K562 (cell line): ENCODE results near the gene GATA1. TPM values are rescaled to one million over a fixed set of nuclear protein-coding genes. Genes with fewer than 3 reads are reported as not detected.
A peak's percentile ranks its signal among the peaks of the same experiment; 100 is the strongest.

Experiments used
- AFF1 ChIP-seq, 2 experiments: fragments of 450-650 bp; IDR thresholded peaks; 2 replicates each; pipeline ENCODE4 v1.6.1; 2018; ENCODE audit warnings: mild to moderate bottlenecking in 2 of 2, low read depth in 1 of 2; ENCODE audit not compliant: partially characterized antibody in 2 of 2
- BRD4 ChIP-seq: fragments of 200-600 bp; sonication (generic); IDR thresholded peaks from 2 replicates; pipeline ENCODE4 v1.6.1; 2017; ENCODE audit warnings: inconsistent platforms
- CREB1 ChIP-seq, 2 experiments: sonication (generic) in 1 of 2; formaldehyde crosslinking in 1 of 2; IDR thresholded peaks; 2 replicates each; pipeline versions ENCODE4 v1.6.1 to v1.8.0; 2012 to 2022; ENCODE audit warnings: inconsistent platforms in 1 of 2, mild to moderate bottlenecking in 1 of 2, missing genetic modification reagents in 1 of 2, moderate library complexity in 1 of 2
- EHMT2 ChIP-seq: fragments of 450-650 bp; IDR thresholded peaks from 2 replicates; pipeline ENCODE4 v1.6.1; 2018; ENCODE audit warnings: antibody characterized with exemption
- EZH2 ChIP-seq: IDR thresholded peaks from 2 replicates; pipeline ENCODE4 v1.6.1; 2012; ENCODE audit warnings: low read depth, mild to moderate bottlenecking, inconsistent platforms, low read length, borderline replicate concordance
- MEIS2 ChIP-seq: fragments of 450-650 bp; IDR thresholded peaks from 2 replicates; pipeline ENCODE4 v1.6.1; 2014; ENCODE audit warnings: mild to moderate bottlenecking; ENCODE audit not compliant: partially characterized antibody
- MTA1 ChIP-seq: fragments of 450-650 bp; IDR thresholded peaks from 2 replicates; pipeline ENCODE4 v1.6.1; 2017; ENCODE audit warnings: borderline replicate concordance
- NBN ChIP-seq: fragments of 450-650 bp; IDR thresholded peaks from 2 replicates; pipeline ENCODE4 v1.6.1; 2016; ENCODE audit warnings: low read depth, mild to moderate bottlenecking
- PHB2 ChIP-seq: fragments of 450-650 bp; IDR thresholded peaks from 2 replicates; pipeline ENCODE4 v1.6.1; 2017; ENCODE audit warnings: low read depth
- POLR2A ChIP-seq: fragments of 450-650 bp; conservative IDR thresholded peaks from 2 replicates; pipeline ENCODE4 v1.6.1; 2016
- PTTG1 ChIP-seq: fragments of 450-650 bp; IDR thresholded peaks from 2 replicates; pipeline ENCODE4 v1.6.1; 2016; ENCODE audit warnings: low read depth, mild to moderate bottlenecking, missing genetic modification characterization, missing compliant biosample characterization
- RAD21 ChIP-seq, 2 experiments: fragments of 250-450 bp in 1 of 2; fragments of 450-650 bp in 1 of 2; sonication (Bioruptor Pico) in 1 of 2; formaldehyde crosslinking in 1 of 2; IDR thresholded peaks in 1 of 2; conservative IDR thresholded peaks in 1 of 2; 2 replicates each; pipeline versions ENCODE4 v1.4.0 to v1.8.0; 2020 to 2022; ENCODE audit warnings: mild to moderate bottlenecking in 2 of 2, moderate library complexity in 1 of 2
- SFPQ ChIP-seq: fragments of 200-400 bp; formaldehyde crosslinking; IDR thresholded peaks from 2 replicates; pipeline ENCODE4 v1.6.1; 2017; ENCODE audit warnings: mild to moderate bottlenecking, low read depth, low read length, moderate library complexity
- SMAD4 ChIP-seq: fragments of 250-450 bp; sonication (Bioruptor Pico); conservative IDR thresholded peaks from 2 replicates; pipeline ENCODE4 v1.8.0; 2021; ENCODE audit warnings: inconsistent platforms, mild to moderate bottlenecking, moderate library complexity
- TRIM24 ChIP-seq, 2 experiments: fragments of 450-650 bp; IDR thresholded peaks; 2 replicates each; pipeline ENCODE4 v1.6.1; 2016
- ZBED1 ChIP-seq: IDR thresholded peaks from 2 replicates; pipeline ENCODE4 v1.6.1; 2014
- ZBTB5 ChIP-seq: fragments of 450-650 bp; IDR thresholded peaks from 2 replicates; pipeline ENCODE4 v1.6.1; 2017; ENCODE audit warnings: antibody characterized with exemption
- ZNF197 ChIP-seq: fragments of 200-800 bp; sonication (Bioruptor generic); IDR thresholded peaks from 2 replicates; pipeline ENCODE4 v1.6.1; 2016; ENCODE audit warnings: low read depth, missing genetic modification characterization, missing compliant biosample characterization
- polyA plus RNA-seq, 8 experiments: library from polyadenylated mRNA; depleted of rRNA in 4 of 8; stranded (reverse) in 5 of 8; unstranded in 3 of 8; fragments of >200 nt; fragmentation: Nextera tagmentation in 2 of 8; fragmentation: Illumina TruSeq in 1 of 8; extraction: Ambion mirVana in 2 of 8; extraction: Trizol in 1 of 8; gene quantifications; 2 replicates each; pipeline versions ENCODE4 v1.2.1 to v1.2.3, GENCODE V29; 2011 to 2014; ENCODE audit warnings: inconsistent platforms in 1 of 8, missing spikeins in 1 of 8
- total RNA-seq, 7 experiments: library from RNA; depleted of rRNA in 6 of 7; stranded (reverse); fragments of >200 nt in 6 of 7; fragmentation: Illumina TruSeq in 2 of 7; extraction: Trizol in 2 of 7; gene quantifications; 2 replicates each; pipeline versions ENCODE4 v1.2.1 to v1.2.3, GENCODE V29; 2011 to 2021; ENCODE audit warnings: low replicate concordance in 1 of 7
- TF ChIP-seq, protein P1 (sequence below): fragments of 450-650 bp; formaldehyde crosslinking; IDR thresholded peaks from 2 replicates; pipeline ENCODE4 v1.4.0; 2020; ENCODE audit warnings: mild to moderate bottlenecking, mixed read lengths

The GATA1 gene
- total and polyA plus RNA-seq, 9 of the 15 experiments (the other 6 are each of a cell fraction or from before 2014, with no cell fraction given): 11.9 to 291 (median 116) TPM

GRCh38 chrX:48800574-48801279 lies 14.3 kb downstream of the GATA1 start (continued):
- TF ChIP-seq RAD21 (CRISPR knock-in tag; conservative IDR thresholded peaks at IDR 0.05 in 1 of 2, IDR thresholded peaks at IDR 0.05 in 1 of 2): peak in 1 of 2 experiments; percentile 34; a peak in 2 of 4 replicates
- peak; percentile 76 for TF ChIP-seq MTA1
- TF ChIP-seq POLR2A: peak; percentile 76
- TF ChIP-seq ZBTB5: no peak
- TF ChIP-seq, protein P1, sequence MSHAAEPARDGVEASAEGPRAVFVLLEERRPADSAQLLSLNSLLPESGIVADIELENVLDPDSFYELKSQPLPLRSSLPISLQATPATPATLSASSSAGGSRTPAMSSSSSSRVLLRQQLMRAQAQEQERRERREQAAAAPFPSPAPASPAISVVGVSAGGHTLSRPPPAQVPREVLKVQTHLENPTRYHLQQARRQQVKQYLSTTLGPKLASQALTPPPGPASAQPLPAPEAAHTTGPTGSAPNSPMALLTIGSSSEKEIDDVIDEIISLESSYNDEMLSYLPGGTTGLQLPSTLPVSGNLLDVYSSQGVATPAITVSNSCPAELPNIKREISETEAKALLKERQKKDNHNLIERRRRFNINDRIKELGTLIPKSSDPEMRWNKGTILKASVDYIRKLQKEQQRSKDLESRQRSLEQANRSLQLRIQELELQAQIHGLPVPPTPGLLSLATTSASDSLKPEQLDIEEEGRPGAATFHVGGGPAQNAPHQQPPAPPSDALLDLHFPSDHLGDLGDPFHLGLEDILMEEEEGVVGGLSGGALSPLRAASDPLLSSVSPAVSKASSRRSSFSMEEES (CRISPR knock-in tag): peak; percentile 54
- peak; percentile 13 to 85 for TF ChIP-seq AFF1 (IDR thresholded peaks at IDR 0.05; ENCODE audit: low read depth in 1 of 2, partially characterized antibody in 2 of 2)
- peak; percentile 96 for TF ChIP-seq BRD4
- peak; percentile 97 for TF ChIP-seq NBN
- no peak for TF ChIP-seq PTTG1 (tag)
- TF ChIP-seq PHB2: peak; percentile 95
- TF ChIP-seq CREB1 (IDR thresholded peaks at IDR 0.05): peak; percentile 63; the same call in 1 of the 2 replicates
- TF ChIP-seq CREB1 (CRISPR knock-in tag; IDR thresholded peaks at IDR 0.05): no peak
- TF ChIP-seq MEIS2: peak; percentile 99
- no peak for TF ChIP-seq SFPQ
- peak; percentile 99 for TF ChIP-seq SMAD4 (CRISPR knock-in tag)
- no peak for TF ChIP-seq EZH2
- 0 out of 2 replicates have a peak, but pooled peaks have one; percentile 28 for TF ChIP-seq EHMT2
- peak; percentile 87 for TF ChIP-seq ZBED1
- peak; percentile 42; the same call in 1 of the 2 replicates for TF ChIP-seq ZNF197 (CRISPR knock-in tag)
- TF ChIP-seq TRIM24 (IDR thresholded peaks at IDR 0.05): peak; percentile 90 to 94
